Peyer's patch (tissue), 4 donors: ENCODE results near the gene IQCH.

Experiments used
- CTCF ChIP-seq, 6 experiments: fragments of 450-650 bp in 4 of 6; fragments of 200-600 bp in 2 of 6; sonication (generic) in 1 of 6; IDR thresholded peaks; one replicate each; pipeline ENCODE4 v1.5.1; 2017 to 2019; ENCODE audit warnings: antibody characterized with exemption in 6 of 6, mild to moderate bottlenecking in 3 of 6, moderate library complexity in 1 of 6
- POLR2A ChIP-seq, 2 donors: fragments of 450-650 bp; IDR thresholded peaks; one replicate each; pipeline ENCODE4 v1.5.1; 2017; ENCODE audit warnings: antibody characterized with exemption in 2 of 2, mild to moderate bottlenecking in 2 of 2, moderate library complexity in 2 of 2

- TF ChIP-seq CTCF (IDR thresholded peaks at IDR 0.05) = no peak
- no peak for TF ChIP-seq POLR2A (IDR thresholded peaks at IDR 0.05)
Measured at GRCh38 chr15:67379530-67379929, 124.9 kb downstream of the IQCH start.
